Measurements from ENCODE around the gene CCDC33. TPM values are rescaled to one million over a fixed set of nuclear protein-coding genes. Genes with fewer than 3 reads are reported as not detected.

Gene CCDC33
- total and polyA plus RNA-seq, 2 donors (not counting 1 experiment from before 2014, with no cell fraction given), result not detected

GRCh38 chr15:74209997-74210671 lies 26.0 kb upstream of the CCDC33 start:
- CTCF ChIA-PET, result no interaction called here
- H3K27ac Mint-ChIP-seq, result no peak overlapping the region
- no peaks in the 10 kb centered on the region for H3K4me1 Mint-ChIP-seq
- H3K27me3 ChIP-seq (replicated peaks in 1 of 4; ENCODE audit: control extremely low read depth in 1 of 4, control insufficient read depth in 3 of 4, insufficient read depth in 4 of 4, low read length in 3 of 4), result peaks cover 0 to 4% (median 0%) of the 10 kb centered on the region in 4 experiments
- no peak overlapping the region for H3K27ac ChIP-seq (ENCODE audit: low read length in 2 of 2)
- no peaks in the 10 kb centered on the region for H3K36me3 ChIP-seq (replicated peaks in 1 of 2; ENCODE audit: control extremely low read depth in 1 of 2, control insufficient read depth in 1 of 2, extremely low read depth in 1 of 2, insufficient read depth in 2 of 2, low read length in 1 of 2)
- no peaks in the 10 kb centered on the region for H4K20me1 ChIP-seq (ENCODE audit: control insufficient read depth, insufficient read depth, low read length, poor library complexity, severe bottlenecking)
- peaks cover 0 to 2% (median 0%) of the 10 kb centered on the region in 3 donors for H3K9me3 ChIP-seq (ENCODE audit: control extremely low read depth in 1 of 3, control insufficient read depth in 2 of 3, insufficient read depth in 1 of 3, low read length in 2 of 3)
- H3K79me2 ChIP-seq (ENCODE audit: control insufficient read depth, insufficient read depth, low read length), result no peaks in the 10 kb centered on the region
- no peak overlapping the region for H3K9ac ChIP-seq (ENCODE audit: low read length)
- no peaks in the 10 kb centered on the region for H3K4me1 ChIP-seq (ENCODE audit: control insufficient read depth in 2 of 2, insufficient read depth in 2 of 2, low read length in 2 of 2)
- H3K4me2 ChIP-seq (replicated peaks; ENCODE audit: low read depth, low read length, poor library complexity, severe bottlenecking), result no peak overlapping the region
- H2AFZ ChIP-seq (ENCODE audit: insufficient read depth, low read depth, low read length, poor library complexity, severe bottlenecking), result no peak overlapping the region
- no peak for DNase-seq
- H3K9me3 Mint-ChIP-seq (ENCODE audit: insufficient read depth), result peaks cover 2% of the 10 kb centered on the region
- no peak overlapping the region for H3K4me3 Mint-ChIP-seq
- intact Hi-C loops (cut with micrococcal nuclease), result no loop called here
- H3K27me3 Mint-ChIP-seq, result peaks cover 35% of the 10 kb centered on the region
- no peak overlapping the region for H3K4me3 ChIP-seq (ENCODE audit: control extremely low read depth in 1 of 5, extremely low read depth in 1 of 5, insufficient read depth in 1 of 5, low read depth in 2 of 5, low read length in 4 of 5)
- TF ChIP-seq CTCF (IDR thresholded peaks at IDR 0.05) (no peak), EZH2 (IDR thresholded peaks at IDR 0.05; ENCODE audit: borderline replicate concordance, insufficient read depth, low read depth, low read length, poor library complexity, severe bottlenecking) (no peak)
- no CpG with 5 or more reads among the region's 4 CpGs for WGBS (ENCODE audit: insufficient coverage)
- no peak for ATAC-seq (ENCODE audit: low read depth)
- POLR2A ChIA-PET, result no interaction called here

- H3K36me3 ChIP-seq (replicated peaks in 1 of 2; ENCODE audit: control extremely low read depth in 1 of 2, control insufficient read depth in 1 of 2, extremely low read depth in 1 of 2, insufficient read depth in 2 of 2, low read length in 1 of 2), result no peaks in the 10 kb centered on the region
- no peak overlapping the region for H2AFZ ChIP-seq (ENCODE audit: insufficient read depth, low read depth, low read length, poor library complexity, severe bottlenecking)
- no peaks in the 10 kb centered on the region for H4K20me1 ChIP-seq (ENCODE audit: control insufficient read depth, insufficient read depth, low read length, poor library complexity, severe bottlenecking)
- H3K9ac ChIP-seq (ENCODE audit: low read length), result no peak overlapping the region
- Mint-ChIP-seq H3K4me3 (no peak overlapping the region), H3K27ac (no peak overlapping the region), H3K27me3 (peaks cover 36% of the 10 kb centered on the region), H3K9me3 (ENCODE audit: insufficient read depth) (peaks cover 2% of the 10 kb centered on the region), H3K4me1 (no peaks in the 10 kb centered on the region)
- CTCF ChIA-PET, result no interaction called here
- H3K4me1 ChIP-seq (ENCODE audit: control insufficient read depth in 2 of 2, insufficient read depth in 2 of 2, low read length in 2 of 2), result no peaks in the 10 kb centered on the region
- H3K4me2 ChIP-seq (replicated peaks; ENCODE audit: low read depth, low read length, poor library complexity, severe bottlenecking), result no peak overlapping the region
- ATAC-seq (ENCODE audit: low read depth) (no peak), DNase-seq (no peak)
- H3K27ac ChIP-seq (ENCODE audit: low read length in 2 of 2), result no peak overlapping the region
- POLR2A ChIA-PET, result no interaction called here
- H3K79me2 ChIP-seq (ENCODE audit: control insufficient read depth, insufficient read depth, low read length), result no peaks in the 10 kb centered on the region
- peaks cover 0 to 2% (median 0%) of the 10 kb centered on the region in 3 donors for H3K9me3 ChIP-seq (ENCODE audit: control extremely low read depth in 1 of 3, control insufficient read depth in 2 of 3, insufficient read depth in 1 of 3, low read length in 2 of 3)
- intact Hi-C loops (cut with micrococcal nuclease), result no loop called here
- H3K4me3 ChIP-seq (ENCODE audit: control extremely low read depth in 1 of 5, extremely low read depth in 1 of 5, insufficient read depth in 1 of 5, low read depth in 2 of 5, low read length in 4 of 5), result no peak overlapping the region
- H3K27me3 ChIP-seq (replicated peaks in 1 of 4; ENCODE audit: control extremely low read depth in 1 of 4, control insufficient read depth in 3 of 4, insufficient read depth in 4 of 4, low read length in 3 of 4), result peaks cover 0 to 4% (median 0%) of the 10 kb centered on the region in 4 experiments
- no peak for TF ChIP-seq CTCF (IDR thresholded peaks at IDR 0.05)
- no peak for TF ChIP-seq EZH2 (IDR thresholded peaks at IDR 0.05; ENCODE audit: borderline replicate concordance, insufficient read depth, low read depth, low read length, poor library complexity, severe bottlenecking)
Observed at GRCh38 chr15:74210729-74211128, 25.4 kb upstream of the CCDC33 start.
